Activated naive CD8-positive, alpha-beta T cell treated with anti-CD3 and anti-CD28 coated beads for 36 hours (primary cell): ENCODE data around the gene GLRX2. TPM values are rescaled to one million over a fixed set of nuclear protein-coding genes. Genes with fewer than 3 reads are reported as not detected.
"Not testable (repeated sequence)": the region's sequence is repeated elsewhere in the genome, so short reads cannot be mapped to it uniquely, and the experiment has no call there.

Experiments
- DNase-seq: peaks from one replicate; pipeline ENCODE4 v3.0.0; 2021
- H3K27ac Mint-ChIP-seq: one replicate; pipeline ENCODE4 v1.8.0; 2022; ENCODE audit warnings: mild to moderate bottlenecking, moderate library complexity, mixed read lengths
- H3K27me3 Mint-ChIP-seq: one replicate; pipeline ENCODE4 v1.8.0; 2022; ENCODE audit warnings: mild to moderate bottlenecking, mixed read lengths
- H3K36me3 Mint-ChIP-seq: one replicate; pipeline ENCODE4 v1.8.0; 2021; ENCODE audit warnings: mild to moderate bottlenecking, mixed read lengths
- H3K4me1 Mint-ChIP-seq: one replicate; pipeline ENCODE4 v1.8.0; 2021; ENCODE audit warnings: mixed read lengths
- H3K4me3 Mint-ChIP-seq: one replicate; pipeline ENCODE4 v1.8.0; 2022; ENCODE audit warnings: mild to moderate bottlenecking, moderate library complexity, mixed read lengths
- H3K9me3 Mint-ChIP-seq: one replicate; pipeline ENCODE4 v1.8.0; 2022; ENCODE audit warnings: mixed read lengths
- total RNA-seq, 2 experiments: library from RNA; stranded (reverse); gene quantifications; one replicate each; pipeline ENCODE4 v1.2.3, GENCODE V29; 2021

GLRX2 gene
- total RNA-seq, 2 experiments from 2014 or later = 36.7 to 40.4 TPM

- Mint-ChIP-seq H3K36me3 (peaks cover 2% of the 10 kb centered on the region), H3K9me3 (peaks cover 3% of the 10 kb centered on the region), H3K4me1 (peaks cover 15% of the 10 kb centered on the region), H3K4me3 (no peak overlapping the region), H3K27ac (no peak overlapping the region), H3K27me3 (peaks cover 5% of the 10 kb centered on the region)
- DNase-seq = no peak
Observed at GRCh38 chr1:193118194-193118593, 13.0 kb upstream of the GLRX2 start.

GRCh38 chr1:193117167-193117566 lies 12.0 kb upstream of the GLRX2 start:
- not testable (repeated sequence) for DNase-seq, H3K27ac Mint-ChIP-seq

GRCh38 chr1:193115629-193116227 lies 10.5 kb upstream of the GLRX2 start:
- Mint-ChIP-seq H3K27me3 (peaks cover 5% of the 10 kb centered on the region), H3K4me3 (no peak overlapping the region), H3K36me3 (no peaks in the 10 kb centered on the region), H3K9me3 (peaks cover 3% of the 10 kb centered on the region), H3K27ac (no peak overlapping the region), H3K4me1 (peaks cover 9% of the 10 kb centered on the region)
- DNase-seq = no peak

More at GRCh38 chr1:193117167-193117566, 12.0 kb upstream of the GLRX2 start:
- H3K9me3 Mint-ChIP-seq, H3K4me3 Mint-ChIP-seq, H3K27me3 Mint-ChIP-seq, H3K36me3 Mint-ChIP-seq: not testable (repeated sequence)
- peaks cover 15% of the 10 kb centered on the region for H3K4me1 Mint-ChIP-seq

- H3K36me3 Mint-ChIP-seq = no peaks in the 10 kb centered on the region
- H3K4me3 Mint-ChIP-seq = no peak overlapping the region
- H3K9me3 Mint-ChIP-seq = no peaks in the 10 kb centered on the region
- no peak overlapping the region for H3K27ac Mint-ChIP-seq
- DNase-seq = no peak
- peaks cover 7% of the 10 kb centered on the region for H3K4me1 Mint-ChIP-seq
- peaks cover 5% of the 10 kb centered on the region for H3K27me3 Mint-ChIP-seq
Observed at GRCh38 chr1:193114485-193115095, 9.4 kb upstream of the GLRX2 start.

GRCh38 chr1:193113992-193114332 lies 8.7 kb upstream of the GLRX2 start:
- Mint-ChIP-seq H3K4me1 (peaks cover 6% of the 10 kb centered on the region), H3K27me3 (peaks cover 5% of the 10 kb centered on the region), H3K36me3 (no peaks in the 10 kb centered on the region), H3K27ac (no peak overlapping the region), H3K9me3 (no peaks in the 10 kb centered on the region), H3K4me3 (no peak overlapping the region)
- no peak for DNase-seq

GRCh38 chr1:193113258-193113991 lies 8.2 kb upstream of the GLRX2 start:
- Mint-ChIP-seq H3K9me3 (no peaks in the 10 kb centered on the region), H3K27me3 (peaks cover 5% of the 10 kb centered on the region), H3K4me3 (no peak overlapping the region), H3K27ac (no peak overlapping the region), H3K36me3 (no peaks in the 10 kb centered on the region), H3K4me1 (peaks cover 2% of the 10 kb centered on the region)
- no peak for DNase-seq

- Mint-ChIP-seq H3K27ac (no peak overlapping the region), H3K4me1 (peaks cover 2% of the 10 kb centered on the region), H3K36me3 (no peaks in the 10 kb centered on the region), H3K27me3 (peaks cover 5% of the 10 kb centered on the region), H3K4me3 (no peak overlapping the region), H3K9me3 (no peaks in the 10 kb centered on the region)
- no peak for DNase-seq
Observed at GRCh38 chr1:193111641-193112090, 6.5 kb upstream of the GLRX2 start.

- no peak overlapping the region for H3K4me3 Mint-ChIP-seq
- H3K9me3 Mint-ChIP-seq = no peaks in the 10 kb centered on the region
- H3K27me3 Mint-ChIP-seq = no peaks in the 10 kb centered on the region
- H3K36me3 Mint-ChIP-seq = no peaks in the 10 kb centered on the region
- no peak overlapping the region for H3K27ac Mint-ChIP-seq
- DNase-seq = no peak
- peaks cover 2% of the 10 kb centered on the region for H3K4me1 Mint-ChIP-seq
Observed at GRCh38 chr1:193110864-193111263, 5.7 kb upstream of the GLRX2 start.

GRCh38 chr1:193110246-193110645 lies 5.0 kb upstream of the GLRX2 start:
- Mint-ChIP-seq H3K36me3 (no peaks in the 10 kb centered on the region), H3K4me3 (no peak overlapping the region), H3K27me3 (no peaks in the 10 kb centered on the region), H3K27ac (no peak overlapping the region), H3K4me1 (peaks cover 4% of the 10 kb centered on the region), H3K9me3 (no peaks in the 10 kb centered on the region)
- no peak for DNase-seq

GRCh38 chr1:193109619-193110018 lies 4.4 kb upstream of the GLRX2 start:
- peaks cover 4% of the 10 kb centered on the region for H3K4me1 Mint-ChIP-seq
- H3K27me3 Mint-ChIP-seq = no peaks in the 10 kb centered on the region
- H3K27ac Mint-ChIP-seq = no peak overlapping the region
- no peaks in the 10 kb centered on the region for H3K9me3 Mint-ChIP-seq
- H3K4me3 Mint-ChIP-seq = no peak overlapping the region
- no peaks in the 10 kb centered on the region for H3K36me3 Mint-ChIP-seq
- no peak for DNase-seq

- H3K36me3 Mint-ChIP-seq = no peaks in the 10 kb centered on the region
- no peaks in the 10 kb centered on the region for H3K27me3 Mint-ChIP-seq
- no peak overlapping the region for H3K4me3 Mint-ChIP-seq
- no peaks in the 10 kb centered on the region for H3K9me3 Mint-ChIP-seq
- DNase-seq = no peak
- H3K27ac Mint-ChIP-seq = no peak overlapping the region
- peaks cover 11% of the 10 kb centered on the region for H3K4me1 Mint-ChIP-seq
Observed at GRCh38 chr1:193108471-193108870, 3.3 kb upstream of the GLRX2 start.

- Mint-ChIP-seq H3K4me1 (peaks cover 23% of the 10 kb centered on the region), H3K36me3 (peaks cover 5% of the 10 kb centered on the region), H3K9me3 (no peaks in the 10 kb centered on the region), H3K27me3 (no peaks in the 10 kb centered on the region), H3K4me3 (peak overlapping the region; percentile 89), H3K27ac (peak overlapping the region; percentile 78)
- no peak for DNase-seq
Observed at GRCh38 chr1:193105821-193106177, 585 bp upstream of the GLRX2 start.

GRCh38 chr1:193104502-193104906 lies 710 bp downstream of the GLRX2 start:
- Mint-ChIP-seq H3K27ac (peak overlapping the region; percentile 69), H3K4me1 (peaks cover 23% of the 10 kb centered on the region), H3K36me3 (peaks cover 8% of the 10 kb centered on the region), H3K9me3 (no peaks in the 10 kb centered on the region), H3K4me3 (peak overlapping the region; percentile 89), H3K27me3 (no peaks in the 10 kb centered on the region)
- DNase-seq = peak; percentile 36

GRCh38 chr1:193103759-193104501 lies 1.3 kb downstream of the GLRX2 start:
- no peaks in the 10 kb centered on the region for H3K9me3 Mint-ChIP-seq
- H3K27me3 Mint-ChIP-seq = no peaks in the 10 kb centered on the region
- DNase-seq = no peak
- H3K36me3 Mint-ChIP-seq = peaks cover 8% of the 10 kb centered on the region
- peak overlapping the region; percentile 89 for H3K4me3 Mint-ChIP-seq
- no peak overlapping the region for H3K27ac Mint-ChIP-seq
- peaks cover 23% of the 10 kb centered on the region for H3K4me1 Mint-ChIP-seq

GRCh38 chr1:193102662-193103061 lies 2.6 kb downstream of the GLRX2 start:
- DNase-seq = no peak
- Mint-ChIP-seq H3K36me3 (peaks cover 8% of the 10 kb centered on the region), H3K27ac (no peak overlapping the region), H3K4me3 (no peak overlapping the region), H3K27me3 (no peaks in the 10 kb centered on the region), H3K4me1 (peaks cover 23% of the 10 kb centered on the region), H3K9me3 (no peaks in the 10 kb centered on the region)
